GM23338 (cell line): ENCODE results near the gene VRK1. TPM values are rescaled to one million over a fixed set of nuclear protein-coding genes. Genes with fewer than 3 reads are reported as not detected.
A peak's percentile ranks its signal among the peaks of the same experiment; 100 is the strongest.

Source experiments
- ATAC-seq: fragments of 200-7000 bp; cut with Tn5 transposase; 3 replicates; pipeline ENCODE4 v1.9.1; 2020
- DNase-seq: peaks from one replicate; pipeline ENCODE4 v3.0.0-alpha.2; 2015; ENCODE audit warnings: low spot score
- H2AFZ ChIP-seq: fragments of 200-600 bp; sonication (generic); 2 replicates; pipeline ENCODE4 v1.8.0; 2016; ENCODE audit warnings: antibody characterized with exemption, mild to moderate bottlenecking, moderate library complexity
- H3F3A ChIP-seq: fragments of 200-600 bp; sonication (generic); replicated peaks from 2 replicates; pipeline ENCODE4 v1.8.0; 2017; ENCODE audit warnings: antibody characterized with exemption, mixed run types, low read depth
- H3K27ac ChIP-seq: fragments of 200-600 bp; sonication (generic); 2 replicates; pipeline ENCODE4 v1.6.1; 2016; ENCODE audit warnings: low read depth
- H3K27me3 ChIP-seq: fragments of 200-600 bp; sonication (generic); 2 replicates; pipeline ENCODE4 v1.8.0; 2016; ENCODE audit warnings: mild to moderate bottlenecking, mixed run types, moderate library complexity; ENCODE audit not compliant: insufficient read depth
- H3K36me3 ChIP-seq: fragments of 200-600 bp; sonication (generic); 2 replicates; pipeline ENCODE4 v1.8.0; 2016; ENCODE audit warnings: mild to moderate bottlenecking; ENCODE audit not compliant: insufficient read depth
- H3K4me1 ChIP-seq: fragments of 200-600 bp; sonication (generic); 2 replicates; pipeline ENCODE4 v1.8.0; 2016; ENCODE audit warnings: mild to moderate bottlenecking, moderate library complexity; ENCODE audit not compliant: insufficient read depth
- H3K4me2 ChIP-seq: fragments of 200-600 bp; sonication (generic); 2 replicates; pipeline ENCODE4 v1.7.1; 2017; ENCODE audit warnings: mixed run types
- H3K4me3 ChIP-seq: fragments of 200-600 bp; sonication (generic); 2 replicates; pipeline ENCODE4 v1.6.1; 2016; ENCODE audit warnings: mixed run types
- H3K79me2 ChIP-seq: fragments of 200-600 bp; sonication (generic); replicated peaks from 2 replicates; pipeline ENCODE4 v1.8.0; 2017; ENCODE audit warnings: mild to moderate bottlenecking; ENCODE audit not compliant: insufficient read depth
- H3K9me2 ChIP-seq: fragments of 200-600 bp; sonication (generic); 2 replicates; pipeline ENCODE4 v1.8.0; 2017; ENCODE audit not compliant: insufficient read depth
- H4K20me1 ChIP-seq: fragments of 200-600 bp; sonication (generic); replicated peaks from 2 replicates; pipeline ENCODE4 v1.8.0; 2017; ENCODE audit warnings: mild to moderate bottlenecking; ENCODE audit not compliant: insufficient read depth
- H3K27ac Mint-ChIP-seq: 2 replicates; pipeline ENCODE4 v1.8.0; 2020; ENCODE audit warnings: inconsistent platforms, mild to moderate bottlenecking, moderate library complexity, mixed read lengths
- H3K27me3 Mint-ChIP-seq: 3 replicates; pipeline ENCODE4 v1.8.0; 2022; ENCODE audit warnings: low read depth, mild to moderate bottlenecking, moderate library complexity, mixed read lengths, inconsistent platforms; ENCODE audit not compliant: insufficient read depth, poor library complexity
- H3K36me3 Mint-ChIP-seq: 3 replicates; pipeline ENCODE4 v1.8.0; 2021; ENCODE audit warnings: low read depth, mild to moderate bottlenecking, inconsistent platforms, moderate library complexity, mixed read lengths
- H3K4me1 Mint-ChIP-seq: 3 replicates; pipeline ENCODE4 v1.8.0; 2020; ENCODE audit warnings: mild to moderate bottlenecking, inconsistent platforms, mixed read lengths
- H3K4me3 Mint-ChIP-seq: 3 replicates; pipeline ENCODE4 v1.8.0; 2021; ENCODE audit warnings: moderate library complexity, mild to moderate bottlenecking, inconsistent platforms, mixed read lengths
- H3K9me3 Mint-ChIP-seq: 3 replicates; pipeline ENCODE4 v1.8.0; 2020; ENCODE audit warnings: moderate library complexity, mild to moderate bottlenecking, inconsistent platforms, mixed read lengths
- CREB1 ChIP-seq: fragments of 250-450 bp; sonication (Bioruptor Pico); IDR thresholded peaks from 2 replicates; pipeline ENCODE4 v1.5.0; 2020; ENCODE audit warnings: low read depth, mild to moderate bottlenecking, moderate library complexity
- CTCF ChIP-seq, 2 experiments: fragments of 200-600 bp in 1 of 2; sonication (generic) in 1 of 2; conservative IDR thresholded peaks; 2 replicates each; pipeline versions ENCODE4 v1.5.1 to v1.6.1; 2016 to 2017; ENCODE audit warnings: antibody characterized with exemption in 2 of 2, low read depth in 2 of 2, mild to moderate bottlenecking in 2 of 2, moderate library complexity in 1 of 2
- EZH2 ChIP-seq: fragments of 200-600 bp; sonication (generic); IDR thresholded peaks from one replicate; pipeline ENCODE4 v1.8.0; 2017; ENCODE audit warnings: antibody characterized with exemption, mild to moderate bottlenecking, low read depth; ENCODE audit not compliant: unreplicated experiment
- EZH2phosphoT487 ChIP-seq: fragments of 200-600 bp; sonication (generic); IDR thresholded peaks from one replicate; pipeline ENCODE4 v1.8.1; 2018; ENCODE audit warnings: antibody characterized with exemption; ENCODE audit not compliant: unreplicated experiment
- NANOG ChIP-seq: IDR thresholded peaks from 2 replicates; pipeline ENCODE4 v1.6.1; 2016; ENCODE audit warnings: antibody characterized with exemption, borderline replicate concordance
- POLR2AphosphoS5 ChIP-seq: IDR thresholded peaks from 2 replicates; pipeline ENCODE4 v1.6.1; 2016; ENCODE audit warnings: antibody characterized with exemption, low read depth
- STAT1 ChIP-seq: IDR thresholded peaks from one replicate; pipeline ENCODE4 v1.6.1; 2016; ENCODE audit warnings: antibody characterized with exemption; ENCODE audit not compliant: unreplicated experiment
- ZNF114 ChIP-seq: fragments of 250-450 bp; sonication (Bioruptor Pico); IDR thresholded peaks from 2 replicates; pipeline ENCODE4 v1.5.0; 2020; ENCODE audit warnings: mild to moderate bottlenecking, moderate library complexity
- ZNF331 ChIP-seq: fragments of 250-450 bp; sonication (Bioruptor Pico); IDR thresholded peaks from 2 replicates; pipeline ENCODE4 v1.5.0; 2020; ENCODE audit warnings: low read depth, mild to moderate bottlenecking, moderate library complexity
- ZNF462 ChIP-seq: fragments of 250-450 bp; sonication (Bioruptor Pico); IDR thresholded peaks from 2 replicates; pipeline ENCODE4 v1.5.0; 2020; ENCODE audit warnings: mild to moderate bottlenecking, moderate library complexity
- polyA plus RNA-seq: library from polyadenylated mRNA; unstranded; fragments of >200 nt; fragmentation: Nextera tagmentation; extraction: Ambion mirVana; gene quantifications from 2 replicates; pipeline ENCODE4 v1.2.1, GENCODE V29; 2016
- total RNA-seq: library from RNA; depleted of rRNA; stranded (reverse); fragments of >200 nt; shearing (Covaris generic); gene quantifications from 2 replicates; pipeline ENCODE4 v1.2.3, GENCODE V29; 2014

Gene VRK1
- total and polyA plus RNA-seq, 2 experiments from 2014 or later, result 83.8 to 119 TPM

- no peak for TF ChIP-seq ZNF114 (CRISPR knock-in tag)
- TF ChIP-seq EZH2phosphoT487, result no peak
- no peak for TF ChIP-seq NANOG
- no peak for TF ChIP-seq CTCF (conservative IDR thresholded peaks at IDR 0.05; ENCODE audit: low read depth in 2 of 2)
- no peak for TF ChIP-seq EZH2
- TF ChIP-seq ZNF331 (CRISPR knock-in tag), result no peak
- no peak for TF ChIP-seq POLR2AphosphoS5
Measured at GRCh38 chr14:96888593-96888992, 91.4 kb downstream of the VRK1 start (continued).

GRCh38 chr14:96889091-96889490 lies 91.9 kb downstream of the VRK1 start:
- ATAC-seq (no peak), DNase-seq (no peak)
- Mint-ChIP-seq H3K27ac (no peak overlapping the region), H3K36me3 (peaks cover 3% of the 10 kb centered on the region; the same call in 2 of the 3 replicates), H3K4me3 (no peak overlapping the region), H3K27me3 (no peaks in the 10 kb centered on the region), H3K4me1 (peaks cover 21% of the 10 kb centered on the region), H3K9me3 (no peaks in the 10 kb centered on the region)
- Histone ChIP-seq H3K4me1 (peaks cover 19% of the 10 kb centered on the region), H3K4me3 (no peak overlapping the region), H3K4me2 (peak overlapping the region; percentile 20), H3K27ac (no peak overlapping the region), H3K9me2 (no peaks in the 10 kb centered on the region), H4K20me1 (no peaks in the 10 kb centered on the region), H2AFZ (no peak overlapping the region), H3K27me3 (no peaks in the 10 kb centered on the region), H3K36me3 (no peaks in the 10 kb centered on the region), H3K79me2 (no peaks in the 10 kb centered on the region), H3F3A (no peaks in the 10 kb centered on the region)
- TF ChIP-seq CREB1 (no peak), STAT1 (no peak), ZNF114 (CRISPR knock-in tag) (no peak), ZNF462 (no peak), CTCF (conservative IDR thresholded peaks at IDR 0.05; ENCODE audit: low read depth in 2 of 2) (no peak)
